ENCODE data around the gene VAMP2. TPM values are rescaled to one million over a fixed set of nuclear protein-coding genes. Genes with fewer than 3 reads are reported as not detected.

The VAMP2 gene
- total RNA-seq, 4 donors from 2014 or later = 20.9 to 49.4 (median 30.1) TPM

- TF ChIP-seq POLR2A (IDR thresholded peaks at IDR 0.05) = no peak
- TF ChIP-seq EP300 (IDR thresholded peaks at IDR 0.05; ENCODE audit: low read depth) = no peak
- no peak for TF ChIP-seq CTCF (IDR thresholded peaks at IDR 0.05)
- TF ChIP-seq POLR2AphosphoS5 (IDR thresholded peaks at IDR 0.05) = no peak
- 73% methylated on average over 17 of the region's 18 CpGs; no CpG with 5 or more reads in 1 of the 2 donors for WGBS, 2 donors (ENCODE audit: low coverage in 1 of 2)
- H3K36me3 ChIP-seq = peaks cover 0 to 51% (median 33%) of the 10 kb centered on the region in 4 donors
- H3K9me3 ChIP-seq = no peaks in the 10 kb centered on the region
- peaks cover 10 to 43% (median 35%) of the 10 kb centered on the region in 4 donors for H3K4me1 ChIP-seq
- H3K27me3 ChIP-seq = no peaks in the 10 kb centered on the region
- H3K4me3 ChIP-seq = peak overlapping the region in 3 of 4 donors; percentile 46 to 92 (median 49)
- no peak for DNase-seq
- intact Hi-C loops (cut with DNase I; ENCODE audit: low total_unique reads) = no loop called here
- H3K27ac ChIP-seq = peak overlapping the region; percentile 95 to 100 (median 99)
- in situ Hi-C loops (cut with MboI; ENCODE audit: low pct_ligation_motif_present in 1 of 4, low pct_unique_long_range_greater_than_20kb in 1 of 4, low sequenced_read_pairs in 3 of 4) = no loop called here
These were observed 12.3 kb downstream of the VAMP2 start for GRCh38 chr17:8150194-8151119.

- TF ChIP-seq CTCF (IDR thresholded peaks at IDR 0.05) = no peak
- TF ChIP-seq POLR2AphosphoS5 (IDR thresholded peaks at IDR 0.05) = peak in 1 of 3 donors; percentile 4
- H3K9me3 ChIP-seq = no peaks in the 10 kb centered on the region
- DNase-seq = no peak
- H3K36me3 ChIP-seq = peaks cover 0 to 60% (median 38%) of the 10 kb centered on the region in 4 donors
- peaks cover 10 to 39% (median 32%) of the 10 kb centered on the region in 4 donors for H3K4me1 ChIP-seq
- WGBS, 2 donors (ENCODE audit: low coverage in 1 of 2) = 60 to 92% methylated on average over 1 to 29 of the region's 29 CpGs
- no peak overlapping the region for H3K4me3 ChIP-seq
- no peaks in the 10 kb centered on the region for H3K27me3 ChIP-seq
- in situ Hi-C loops (cut with MboI; ENCODE audit: low pct_ligation_motif_present in 1 of 4, low pct_unique_long_range_greater_than_20kb in 1 of 4, low sequenced_read_pairs in 3 of 4) (loop anchor here in 1 of 4 donors (25.0 kb wide), 1 partner anchor 912 kb away; the partner anchor contains the start of genes DVL2, GABARAP and PHF23), intact Hi-C loops (cut with DNase I; ENCODE audit: low total_unique reads) (no loop called here)
- peak overlapping the region; percentile 95 to 100 (median 99) for H3K27ac ChIP-seq
These were observed 13.1 kb downstream of the VAMP2 start for GRCh38 chr17:8149419-8150193.

- intact Hi-C loops (cut with DNase I; ENCODE audit: low total_unique reads) (no loop called here), in situ Hi-C loops (cut with MboI; ENCODE audit: low pct_ligation_motif_present in 1 of 4, low pct_unique_long_range_greater_than_20kb in 1 of 4, low sequenced_read_pairs in 3 of 4) (loop anchor here in 1 of 4 donors (25.0 kb wide), 1 partner anchor 911 kb away; the partner anchor contains the start of genes DVL2, GABARAP and PHF23)
- no peak overlapping the region for H3K4me3 ChIP-seq
- H3K4me1 ChIP-seq = peaks cover 10 to 32% (median 27%) of the 10 kb centered on the region in 4 donors
- H3K27ac ChIP-seq = peak overlapping the region; percentile 21 to 99 (median 51)
- TF ChIP-seq CTCF (IDR thresholded peaks at IDR 0.05) (no peak), POLR2AphosphoS5 (IDR thresholded peaks at IDR 0.05) (no peak), EP300 (IDR thresholded peaks at IDR 0.05; ENCODE audit: low read depth) (no peak), POLR2A (IDR thresholded peaks at IDR 0.05) (no peak)
- DNase-seq = no peak
- peaks cover 0 to 70% (median 43%) of the 10 kb centered on the region in 4 donors for H3K36me3 ChIP-seq
- no peaks in the 10 kb centered on the region for H3K9me3 ChIP-seq
- 90% methylated on average over 2 to 13 of the region's 13 CpGs for WGBS, 2 donors (ENCODE audit: low coverage in 1 of 2)
- H3K27me3 ChIP-seq = no peaks in the 10 kb centered on the region
These were observed 14.2 kb downstream of the VAMP2 start for GRCh38 chr17:8148560-8148959.

All from transverse colon (tissue), 4 donors.